ENCODE measurements around the gene RNF217. TPM values are rescaled to one million over a fixed set of nuclear protein-coding genes. Genes with fewer than 3 reads are reported as not detected.

The RNF217 gene
- total RNA-seq, 1 donor from 2014 or later = 25.5 TPM

DNA sequence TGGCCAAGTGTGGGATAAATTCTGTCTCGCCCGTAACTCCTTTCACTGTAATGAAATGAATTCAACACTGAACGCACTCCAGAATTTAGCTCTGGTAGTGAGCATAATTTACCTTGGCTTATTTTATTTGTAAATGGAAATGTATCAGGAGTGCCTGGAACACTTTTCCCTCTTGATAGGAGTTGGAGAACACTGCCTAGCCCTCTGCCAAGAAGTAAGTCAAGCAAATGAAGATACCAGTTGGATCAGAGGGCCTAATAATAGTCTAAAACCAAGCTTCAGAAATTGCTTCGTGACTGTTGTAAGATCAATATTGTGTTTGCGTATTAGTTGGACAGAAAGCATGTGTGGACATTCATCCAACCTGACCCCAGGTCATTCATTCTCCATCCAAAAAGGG, 126.7 kb downstream of the RNF217 start:
- no peaks in the 10 kb centered on the region for H3K27me3 ChIP-seq (ENCODE audit: low read depth)

DNA sequence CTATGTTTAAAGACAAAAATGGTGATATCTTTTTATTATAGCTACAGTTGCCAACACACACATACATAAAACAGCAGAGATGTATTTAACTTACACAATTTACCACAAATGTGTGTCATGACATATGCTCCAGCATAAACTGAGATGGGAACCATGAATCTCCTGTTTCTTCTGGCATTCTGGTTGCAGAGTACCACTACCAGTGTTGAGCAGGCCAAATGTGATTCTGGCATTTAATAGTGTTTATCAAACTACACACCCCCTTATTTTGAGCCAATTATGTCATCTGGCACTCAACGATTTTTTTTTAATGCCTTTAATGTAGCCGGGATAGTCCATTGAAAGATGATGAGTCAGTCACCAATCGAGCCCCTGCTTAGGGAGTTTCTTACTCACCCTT, 132.3 kb downstream of the RNF217 start:
- TF ChIP-seq, protein P1, sequence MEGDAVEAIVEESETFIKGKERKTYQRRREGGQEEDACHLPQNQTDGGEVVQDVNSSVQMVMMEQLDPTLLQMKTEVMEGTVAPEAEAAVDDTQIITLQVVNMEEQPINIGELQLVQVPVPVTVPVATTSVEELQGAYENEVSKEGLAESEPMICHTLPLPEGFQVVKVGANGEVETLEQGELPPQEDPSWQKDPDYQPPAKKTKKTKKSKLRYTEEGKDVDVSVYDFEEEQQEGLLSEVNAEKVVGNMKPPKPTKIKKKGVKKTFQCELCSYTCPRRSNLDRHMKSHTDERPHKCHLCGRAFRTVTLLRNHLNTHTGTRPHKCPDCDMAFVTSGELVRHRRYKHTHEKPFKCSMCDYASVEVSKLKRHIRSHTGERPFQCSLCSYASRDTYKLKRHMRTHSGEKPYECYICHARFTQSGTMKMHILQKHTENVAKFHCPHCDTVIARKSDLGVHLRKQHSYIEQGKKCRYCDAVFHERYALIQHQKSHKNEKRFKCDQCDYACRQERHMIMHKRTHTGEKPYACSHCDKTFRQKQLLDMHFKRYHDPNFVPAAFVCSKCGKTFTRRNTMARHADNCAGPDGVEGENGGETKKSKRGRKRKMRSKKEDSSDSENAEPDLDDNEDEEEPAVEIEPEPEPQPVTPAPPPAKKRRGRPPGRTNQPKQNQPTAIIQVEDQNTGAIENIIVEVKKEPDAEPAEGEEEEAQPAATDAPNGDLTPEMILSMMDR (IDR thresholded peaks at IDR 0.05) = no peak
- intact Hi-C loops (cut with DNase I) = no loop called here

More for the DNA sequence above, 126.7 kb downstream of the RNF217 start:
- Histone ChIP-seq H3K36me3 (no peaks in the 10 kb centered on the region), H3K4me3 (no peak overlapping the region), H3K9me3 (no peaks in the 10 kb centered on the region), H3K4me1 (no peaks in the 10 kb centered on the region), H3K27ac (no peak overlapping the region)
- TF ChIP-seq, protein P1 (IDR thresholded peaks at IDR 0.05) = no peak
- ATAC-seq (no peak), DNase-seq (no peak)
- intact Hi-C loops (cut with DNase I) = no loop called here

DNA sequence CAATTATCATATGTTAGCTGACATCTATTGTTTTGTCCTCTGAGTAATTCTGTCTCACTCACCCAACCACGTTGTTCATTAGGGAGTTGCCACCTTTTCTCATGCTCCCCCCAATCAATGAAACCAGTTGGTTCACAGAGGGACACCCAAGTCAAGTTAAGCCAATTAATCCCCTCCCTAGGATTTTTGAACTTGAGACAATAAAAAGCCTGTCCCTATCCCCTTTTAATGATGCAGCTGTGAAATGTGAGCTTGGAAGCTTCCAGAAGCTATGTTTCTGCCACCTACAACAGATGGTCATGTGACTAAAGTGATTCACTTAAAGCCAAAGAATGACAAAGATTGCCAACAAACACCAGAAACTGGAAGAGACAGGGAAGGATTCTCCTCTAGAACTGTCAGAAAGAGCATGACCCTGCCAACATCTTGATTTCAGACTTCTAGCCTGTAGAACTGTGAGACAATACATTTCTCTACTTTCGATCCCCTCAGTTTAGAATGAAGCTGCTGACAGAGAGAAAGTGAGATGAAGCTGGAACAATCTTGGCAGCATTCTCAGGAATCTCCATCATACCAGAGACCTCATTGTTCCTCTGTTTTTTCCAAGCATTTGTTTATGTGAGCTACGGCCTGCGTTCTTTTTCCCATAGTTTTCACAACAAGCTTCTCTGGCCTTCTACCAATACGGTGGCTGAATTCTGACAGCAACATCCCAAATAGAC, 133.5 kb downstream of the RNF217 start:
- TF ChIP-seq, protein P1 (IDR thresholded peaks at IDR 0.05) = no peak
- ATAC-seq (no peak), DNase-seq (no peak)
- peaks cover 6% of the 10 kb centered on the region for H3K4me1 ChIP-seq
- H3K36me3 ChIP-seq = no peaks in the 10 kb centered on the region
- H3K9me3 ChIP-seq = no peaks in the 10 kb centered on the region
- no peaks in the 10 kb centered on the region for H3K27me3 ChIP-seq (ENCODE audit: low read depth)
- H3K27ac ChIP-seq = no peak overlapping the region
- H3K4me3 ChIP-seq = no peak overlapping the region
- intact Hi-C loops (cut with DNase I) = no loop called here

More for the DNA sequence above, 132.3 kb downstream of the RNF217 start:
- no peaks in the 10 kb centered on the region for H3K36me3 ChIP-seq
- no peak overlapping the region for H3K27ac ChIP-seq
- no peaks in the 10 kb centered on the region for H3K9me3 ChIP-seq
- DNase-seq (no peak), ATAC-seq (no peak)
- H3K4me1 ChIP-seq = peaks cover 6% of the 10 kb centered on the region
- H3K27me3 ChIP-seq (ENCODE audit: low read depth) = no peaks in the 10 kb centered on the region
- no peak overlapping the region for H3K4me3 ChIP-seq

DNA sequence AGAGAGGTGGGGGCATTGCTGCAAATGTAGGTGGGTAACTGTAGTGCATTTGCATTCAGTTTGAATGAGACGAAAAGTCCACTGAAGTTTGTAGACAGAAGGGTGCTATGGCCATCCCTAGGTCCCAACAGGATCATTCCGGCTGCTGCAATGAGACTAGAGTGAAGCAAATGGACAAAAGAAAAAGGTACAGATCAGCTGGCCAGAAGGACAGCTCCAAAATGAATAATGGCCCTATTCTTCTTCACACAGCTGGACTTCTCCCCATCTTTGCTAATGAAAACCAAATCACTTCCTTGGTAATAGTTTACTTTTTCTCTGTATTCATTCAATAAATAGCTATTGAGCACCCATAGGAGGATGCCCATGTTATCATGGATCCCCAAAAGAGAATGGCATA, 134.9 kb downstream of the RNF217 start:
- no peak for DNase-seq
- TF ChIP-seq, protein P1 (IDR thresholded peaks at IDR 0.05) = no peak
- no peaks in the 10 kb centered on the region for H3K36me3 ChIP-seq
- no peak overlapping the region for H3K4me3 ChIP-seq
- H3K4me1 ChIP-seq = peaks cover 6% of the 10 kb centered on the region
- H3K9me3 ChIP-seq = no peaks in the 10 kb centered on the region
- H3K27me3 ChIP-seq (ENCODE audit: low read depth) = no peaks in the 10 kb centered on the region
- no peak for ATAC-seq
- H3K27ac ChIP-seq = no peak overlapping the region
- intact Hi-C loops (cut with DNase I) = no loop called here

DNA sequence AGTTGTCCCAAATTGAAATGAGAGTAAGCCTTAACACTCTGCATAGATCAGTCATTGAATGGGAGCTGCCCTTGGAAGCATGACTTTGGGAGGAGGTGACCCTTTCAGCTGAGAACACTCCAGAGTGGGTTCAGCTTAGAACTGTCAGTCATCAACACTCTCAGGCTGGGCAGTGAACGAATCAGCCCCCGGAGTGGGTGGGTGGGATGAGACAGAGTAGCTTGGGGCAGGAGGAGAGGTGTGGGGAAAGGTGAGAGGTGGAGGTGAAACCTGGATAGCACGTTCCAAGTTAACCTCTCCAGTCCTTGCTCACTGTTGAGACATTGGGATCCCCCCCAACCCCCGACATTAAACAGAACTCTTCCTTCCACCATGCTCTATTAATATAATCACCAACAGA, 136.0 kb downstream of the RNF217 start:
- TF ChIP-seq, protein P1 (IDR thresholded peaks at IDR 0.05) = no peak
- Histone ChIP-seq H3K27ac (no peak overlapping the region), H3K9me3 (no peaks in the 10 kb centered on the region), H3K4me1 (peaks cover 6% of the 10 kb centered on the region), H3K36me3 (no peaks in the 10 kb centered on the region), H3K27me3 (ENCODE audit: low read depth) (no peaks in the 10 kb centered on the region), H3K4me3 (no peak overlapping the region)
- intact Hi-C loops (cut with DNase I) = no loop called here
- ATAC-seq (no peak), DNase-seq (no peak)
